ENCODE measurements around the gene ZNF384.

The ZNF384 gene

DNA sequence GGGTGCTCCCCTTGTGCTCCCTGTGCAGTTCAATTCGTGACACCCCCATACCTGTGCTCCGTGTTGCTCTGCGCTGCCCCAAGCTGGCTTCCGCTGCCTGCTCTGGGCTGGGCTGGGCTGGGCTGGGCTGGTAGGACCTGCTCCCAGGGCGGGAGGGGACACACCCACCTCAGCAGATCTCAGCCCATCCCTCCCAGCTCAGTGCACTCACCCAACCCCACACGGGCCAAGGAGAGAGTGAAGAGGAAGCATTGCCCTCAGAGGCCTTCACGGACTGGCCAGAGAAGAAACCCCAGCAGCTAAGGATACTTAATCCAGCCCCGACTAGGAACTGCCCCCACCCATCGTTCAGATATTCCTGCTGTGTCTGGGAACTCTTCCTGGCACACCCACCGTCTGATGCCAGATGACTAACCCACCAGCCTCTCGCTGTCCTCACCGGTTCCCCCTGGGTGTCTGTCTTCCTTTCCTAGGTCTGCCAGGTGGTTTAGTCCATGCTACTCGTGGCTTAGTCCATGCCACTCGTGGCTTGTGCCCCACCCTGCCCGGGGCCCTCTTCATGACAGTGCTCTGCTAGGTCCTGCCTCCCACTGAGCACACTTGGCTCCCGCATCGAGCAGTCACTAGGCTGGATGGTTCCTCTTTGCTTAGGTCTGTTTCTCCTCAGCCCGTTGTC lies 53.2 kb downstream of the ZNF384 start, which contains the start of gene LPAR5:
Gene LPAR5 (minus strand): TSS at position 104 of the 676 bp plus-strand sequence. CDS start 14,711 bp downstream, outside the sequence.
- no peak within 1 kb of the TSS for H3K4me3 ChIP-seq (ENCODE audit: extremely low read depth, insufficient read depth, low read length, poor library complexity, severe bottlenecking)
- no peaks in the 10 kb centered on the region for H3K36me3 ChIP-seq (ENCODE audit: control insufficient read depth, insufficient read depth, low read length)
- 71 to 73% methylated on average over 12 to 18 of the region's 18 CpGs for WGBS, 2 experiments (ENCODE audit: insufficient coverage in 2 of 2)
- peak within 1 kb of the TSS; percentile 29 for H3K27ac ChIP-seq (ENCODE audit: low read depth, low read length, severe bottlenecking)
- peaks cover 40% of the 10 kb centered on the region for H3K4me1 ChIP-seq (ENCODE audit: control insufficient read depth, insufficient read depth, low read length, poor library complexity, severe bottlenecking)
- no peaks in the 10 kb centered on the region for H3K9me3 ChIP-seq (ENCODE audit: control insufficient read depth, low read length)

DNA sequence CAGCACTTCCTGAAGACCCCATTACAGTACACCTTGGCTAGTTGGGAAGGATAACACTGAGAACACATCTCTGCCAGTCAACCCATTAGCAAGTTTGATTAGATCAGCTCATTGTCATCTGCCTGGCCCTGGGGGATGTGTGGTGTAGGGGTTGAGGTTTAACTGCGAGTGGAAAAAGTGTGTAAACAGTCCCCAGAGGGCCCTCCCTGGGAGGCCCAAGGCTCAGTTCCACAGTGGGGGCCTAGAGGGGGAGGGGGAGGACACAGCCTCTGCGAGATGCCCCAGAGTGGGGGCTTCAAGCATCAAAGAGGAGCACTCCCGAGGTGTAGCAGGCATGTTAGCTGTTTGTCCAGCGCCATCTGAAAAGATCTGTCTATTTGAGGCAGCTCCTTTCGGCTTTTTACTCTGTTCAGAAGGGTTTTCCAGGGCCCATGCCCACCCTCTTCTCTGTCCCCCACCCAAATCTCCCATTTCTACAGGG lies 53.8 kb downstream of the ZNF384 start:
- WGBS, 2 experiments (ENCODE audit: insufficient coverage in 2 of 2), result 64 to 77% methylated on average over 5 of the region's 5 CpGs
- no peaks in the 10 kb centered on the region for H3K9me3 ChIP-seq (ENCODE audit: control insufficient read depth, low read length)
- no peak overlapping the region for H3K4me3 ChIP-seq (ENCODE audit: extremely low read depth, insufficient read depth, low read length, poor library complexity, severe bottlenecking)
- H3K27ac ChIP-seq (ENCODE audit: low read depth, low read length, severe bottlenecking), result peak overlapping the region; percentile 17
- no peaks in the 10 kb centered on the region for H3K36me3 ChIP-seq (ENCODE audit: control insufficient read depth, insufficient read depth, low read length)
- peaks cover 40% of the 10 kb centered on the region for H3K4me1 ChIP-seq (ENCODE audit: control insufficient read depth, insufficient read depth, low read length, poor library complexity, severe bottlenecking)

DNA sequence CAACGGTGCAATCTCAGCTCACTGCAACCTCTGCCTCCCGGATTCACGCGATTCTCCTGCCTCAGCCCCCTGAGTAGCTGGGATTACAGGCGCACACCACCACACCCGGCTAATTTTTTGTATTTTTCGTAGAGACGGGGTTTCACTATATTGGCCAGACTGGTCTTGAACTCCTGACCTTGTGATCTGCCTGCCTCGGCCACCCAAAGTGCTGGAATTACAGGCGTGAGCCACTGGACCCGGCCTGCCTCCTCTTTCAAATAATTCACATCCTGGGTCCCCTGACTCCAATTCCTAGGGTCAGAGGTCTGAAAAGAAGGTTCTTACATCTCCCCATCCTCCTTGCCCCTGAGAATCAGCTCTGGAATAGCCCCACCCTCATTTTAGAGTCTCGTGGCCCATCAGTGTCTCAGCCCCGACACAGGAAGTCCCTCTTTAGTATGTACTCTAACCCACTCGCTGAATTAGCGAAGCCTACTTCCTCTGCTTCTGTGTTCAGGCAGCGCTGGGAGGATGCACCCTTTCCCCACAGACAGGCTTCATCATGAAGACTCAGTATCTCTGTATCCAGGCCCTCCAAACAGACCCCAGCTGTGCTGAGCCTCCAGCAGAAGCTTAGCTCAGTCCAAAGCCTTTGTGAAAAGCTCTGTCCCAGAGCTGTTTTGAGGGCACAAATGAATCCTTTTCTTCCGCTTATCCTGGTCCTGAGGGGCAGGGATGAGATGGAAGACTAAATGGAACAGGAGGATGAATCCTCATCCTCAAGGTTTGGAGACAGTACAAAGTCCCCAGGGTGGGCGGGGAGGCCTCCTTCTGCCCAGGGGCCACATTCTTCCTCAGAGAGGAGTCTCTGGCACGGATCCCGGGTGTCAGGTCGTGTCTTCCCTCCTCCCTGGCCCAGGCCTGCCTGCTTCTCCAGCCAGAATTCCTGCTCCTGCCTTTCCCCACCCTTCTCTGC lies 56.9 kb downstream of the ZNF384 start:
- Histone ChIP-seq H3K27ac (ENCODE audit: low read depth, low read length, severe bottlenecking) (peak overlapping the region; percentile 60), H3K9me3 (ENCODE audit: control insufficient read depth, low read length) (no peaks in the 10 kb centered on the region), H3K4me3 (ENCODE audit: extremely low read depth, insufficient read depth, low read length, poor library complexity, severe bottlenecking) (no peak overlapping the region), H3K36me3 (ENCODE audit: control insufficient read depth, insufficient read depth, low read length) (no peaks in the 10 kb centered on the region), H3K4me1 (ENCODE audit: control insufficient read depth, insufficient read depth, low read length, poor library complexity, severe bottlenecking) (peaks cover 25% of the 10 kb centered on the region)
- 77 to 78% methylated on average over 21 of the region's 21 CpGs for WGBS, 2 experiments (ENCODE audit: insufficient coverage in 2 of 2)

DNA sequence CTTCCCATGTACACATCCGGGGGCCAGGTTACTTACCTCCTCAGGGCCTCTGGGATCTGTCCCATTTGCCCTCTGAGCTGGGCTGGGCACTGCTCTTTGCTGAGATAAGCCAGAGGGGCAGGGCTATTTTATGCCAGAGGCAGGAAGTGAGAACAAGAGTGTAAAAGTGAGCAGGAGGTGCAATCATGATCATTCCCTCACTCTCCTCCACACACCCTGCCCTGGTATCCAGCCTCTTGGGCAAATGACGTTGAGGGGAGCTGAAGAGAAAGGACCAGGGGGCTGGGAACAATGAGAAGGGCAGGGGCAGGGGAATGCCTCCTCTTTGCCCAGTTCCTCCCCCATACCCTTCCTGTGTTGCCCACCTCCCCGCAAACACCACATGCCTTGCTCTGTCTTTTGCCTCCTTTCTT lies 57.6 kb downstream of the ZNF384 start:
- Histone ChIP-seq H3K27ac (ENCODE audit: low read depth, low read length, severe bottlenecking) (no peak overlapping the region), H3K36me3 (ENCODE audit: control insufficient read depth, insufficient read depth, low read length) (no peaks in the 10 kb centered on the region), H3K4me1 (ENCODE audit: control insufficient read depth, insufficient read depth, low read length, poor library complexity, severe bottlenecking) (peaks cover 25% of the 10 kb centered on the region), H3K4me3 (ENCODE audit: extremely low read depth, insufficient read depth, low read length, poor library complexity, severe bottlenecking) (no peak overlapping the region), H3K9me3 (ENCODE audit: control insufficient read depth, low read length) (no peaks in the 10 kb centered on the region)
- 89 to 100% methylated on average over 2 to 3 of the region's 3 CpGs for whole genome bisulfite sequencing, 2 experiments (ENCODE audit: insufficient coverage in 2 of 2)

DNA sequence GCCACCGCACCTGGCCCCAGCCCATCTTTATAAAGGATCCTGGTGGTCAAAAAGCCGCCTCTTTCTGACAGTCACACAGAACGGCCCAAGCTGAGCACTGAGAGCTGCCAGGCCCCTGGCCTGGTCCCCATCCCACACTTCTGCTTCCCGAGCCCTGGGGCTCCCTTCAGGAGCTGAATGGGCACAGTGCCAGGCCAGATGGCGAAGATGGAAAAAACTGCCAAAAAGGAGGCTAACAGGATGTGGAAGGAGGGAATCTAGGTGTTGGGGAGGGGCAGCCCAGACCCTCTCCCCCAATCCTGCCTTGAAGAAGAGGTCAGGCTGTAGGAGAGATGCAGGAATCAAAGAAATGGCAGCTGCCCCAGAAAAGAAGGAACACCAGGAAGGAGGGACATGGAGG lies 58.4 kb downstream of the ZNF384 start:
- WGBS, 2 experiments (ENCODE audit: insufficient coverage in 2 of 2), result 70 to 85% methylated on average over 2 to 4 of the region's 5 CpGs
- Histone ChIP-seq H3K4me3 (ENCODE audit: extremely low read depth, insufficient read depth, low read length, poor library complexity, severe bottlenecking) (no peak overlapping the region), H3K27ac (ENCODE audit: low read depth, low read length, severe bottlenecking) (no peak overlapping the region), H3K36me3 (ENCODE audit: control insufficient read depth, insufficient read depth, low read length) (no peaks in the 10 kb centered on the region), H3K4me1 (ENCODE audit: control insufficient read depth, insufficient read depth, low read length, poor library complexity, severe bottlenecking) (peaks cover 17% of the 10 kb centered on the region), H3K9me3 (ENCODE audit: control insufficient read depth, low read length) (no peaks in the 10 kb centered on the region)

DNA sequence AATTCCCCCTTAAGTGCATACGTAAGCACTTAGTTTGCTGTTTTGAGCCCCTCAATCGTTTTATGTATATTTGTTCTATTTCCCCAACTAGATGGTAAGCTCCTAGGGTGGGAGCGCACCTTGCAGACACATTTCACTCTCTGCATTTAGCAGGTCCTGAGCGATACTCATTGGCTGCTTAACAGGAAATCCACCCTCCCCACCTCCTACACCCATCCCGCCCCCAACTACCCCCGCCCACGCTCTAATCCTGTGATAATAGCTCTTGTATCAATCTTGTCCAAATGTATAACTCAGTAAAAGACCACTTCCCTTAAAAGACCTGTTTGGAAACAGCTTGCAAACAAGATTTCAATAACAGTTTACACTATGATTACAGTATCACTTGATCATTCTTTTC lies 61.6 kb downstream of the ZNF384 start:
- Histone ChIP-seq H3K4me3 (ENCODE audit: extremely low read depth, insufficient read depth, low read length, poor library complexity, severe bottlenecking) (no peak overlapping the region), H3K36me3 (ENCODE audit: control insufficient read depth, insufficient read depth, low read length) (no peaks in the 10 kb centered on the region), H3K4me1 (ENCODE audit: control insufficient read depth, insufficient read depth, low read length, poor library complexity, severe bottlenecking) (peaks cover 7% of the 10 kb centered on the region), H3K9me3 (ENCODE audit: control insufficient read depth, low read length) (no peaks in the 10 kb centered on the region), H3K27ac (ENCODE audit: low read depth, low read length, severe bottlenecking) (no peak overlapping the region)
- 81 to 86% methylated on average over 4 of the region's 7 CpGs for WGBS, 2 experiments (ENCODE audit: insufficient coverage in 2 of 2)

DNA sequence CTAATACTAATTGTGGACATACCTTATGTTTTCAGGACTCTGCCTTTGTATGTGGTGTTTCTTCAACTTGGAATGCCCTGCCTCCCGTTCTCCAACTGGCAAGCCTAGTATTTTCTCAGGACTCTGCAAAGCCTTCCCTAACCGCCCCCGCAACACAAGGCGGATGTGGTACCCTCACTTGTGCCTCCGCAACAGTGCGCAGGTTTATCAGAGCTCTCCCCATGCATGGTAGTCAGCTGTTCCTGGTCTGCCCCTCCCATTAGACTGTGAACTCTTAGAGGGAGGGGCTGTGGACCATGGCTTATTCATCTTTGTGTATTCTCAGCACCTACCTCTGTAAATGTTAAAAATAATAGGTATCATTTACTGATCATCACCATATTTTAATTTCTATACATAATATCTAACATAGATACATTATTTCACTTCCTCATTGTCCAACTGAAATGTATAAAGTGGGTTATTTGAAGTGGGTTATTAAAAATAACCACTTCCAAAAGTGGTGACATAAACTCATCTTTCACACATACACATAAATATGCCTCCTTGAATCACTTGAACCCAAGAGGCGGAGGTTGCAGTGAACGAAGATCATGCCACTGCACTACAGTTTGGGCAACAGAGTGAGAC lies 62.4 kb downstream of the ZNF384 start:
- no peak overlapping the region for H3K4me3 ChIP-seq (ENCODE audit: extremely low read depth, insufficient read depth, low read length, poor library complexity, severe bottlenecking)
- 91 to 100% methylated on average over 5 to 8 of the region's 8 CpGs for WGBS, 2 experiments (ENCODE audit: insufficient coverage in 2 of 2)
- H3K9me3 ChIP-seq (ENCODE audit: control insufficient read depth, low read length), result no peaks in the 10 kb centered on the region
- H3K27ac ChIP-seq (ENCODE audit: low read depth, low read length, severe bottlenecking), result no peak overlapping the region
- H3K36me3 ChIP-seq (ENCODE audit: control insufficient read depth, insufficient read depth, low read length), result no peaks in the 10 kb centered on the region
- H3K4me1 ChIP-seq (ENCODE audit: control insufficient read depth, insufficient read depth, low read length, poor library complexity, severe bottlenecking), result peaks cover 5% of the 10 kb centered on the region

DNA sequence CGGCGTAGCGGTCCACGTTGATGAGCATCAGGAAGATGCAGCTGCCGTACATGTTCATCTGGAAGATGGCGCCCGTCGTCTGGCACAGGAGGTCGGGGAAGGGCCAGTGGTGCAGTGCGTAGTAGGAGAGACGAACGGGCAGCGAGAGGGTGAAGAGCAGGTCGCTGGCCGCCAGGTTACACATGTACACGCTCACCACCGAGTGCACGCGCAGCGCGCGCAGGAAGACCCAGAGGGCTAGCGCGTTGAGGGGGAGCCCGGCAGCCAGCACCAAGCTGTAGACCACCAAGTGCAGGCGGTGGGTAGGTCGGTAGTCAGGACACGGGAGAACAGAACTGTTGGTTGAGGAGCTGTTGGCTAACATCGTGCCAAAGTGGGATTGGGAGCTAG lies 68.3 kb downstream of the ZNF384 start:
- H3K4me3 ChIP-seq (ENCODE audit: extremely low read depth, insufficient read depth, low read length, poor library complexity, severe bottlenecking), result no peak overlapping the region
- no peak overlapping the region for H3K27ac ChIP-seq (ENCODE audit: low read depth, low read length, severe bottlenecking)
- 97 to 98% methylated on average over 24 to 29 of the region's 29 CpGs for WGBS, 2 experiments (ENCODE audit: insufficient coverage in 2 of 2)

DNA sequence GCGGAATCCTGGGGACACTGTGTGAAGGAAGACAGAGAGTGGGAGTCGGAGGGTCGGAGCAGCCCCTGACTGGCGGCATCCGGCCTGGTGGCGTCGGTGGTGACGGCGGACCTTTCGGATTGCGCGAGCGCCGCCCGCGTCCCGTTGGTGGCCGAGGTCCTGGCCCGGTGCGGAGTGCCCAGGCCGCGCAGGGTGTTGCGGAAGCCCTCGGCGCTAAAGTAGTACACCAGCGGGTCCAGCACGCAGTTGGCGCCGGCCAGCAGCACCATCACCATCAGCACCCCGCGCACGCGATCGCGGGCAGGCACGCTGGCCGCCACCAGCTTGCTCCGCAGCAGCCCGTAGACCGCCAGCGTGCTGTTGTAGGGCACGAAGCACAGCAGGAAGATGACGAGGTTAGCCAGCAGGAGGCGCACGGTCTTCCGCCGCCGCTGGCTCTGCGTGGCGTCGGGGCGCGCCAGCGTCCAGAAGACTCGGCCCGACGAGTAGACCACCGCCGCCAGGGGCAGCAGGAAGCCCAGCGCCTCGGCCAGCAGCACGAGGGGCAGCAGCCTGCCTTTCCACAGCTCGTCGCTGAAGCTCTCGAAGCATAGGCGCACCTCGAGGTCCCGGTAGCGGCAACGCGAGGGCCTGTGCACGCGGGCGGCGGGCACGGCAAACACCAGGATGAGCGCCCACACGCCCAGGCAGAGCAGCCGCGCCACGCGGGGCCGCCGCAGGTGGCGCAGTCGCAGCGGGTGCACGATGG lies 68.9 kb downstream of the ZNF384 start:
- no peak overlapping the region for H3K27ac ChIP-seq (ENCODE audit: low read depth, low read length, severe bottlenecking)
- H3K4me1 ChIP-seq (ENCODE audit: control insufficient read depth, insufficient read depth, low read length, poor library complexity, severe bottlenecking), result no peaks in the 10 kb centered on the region
- H3K36me3 ChIP-seq (ENCODE audit: control insufficient read depth, insufficient read depth, low read length), result no peaks in the 10 kb centered on the region
- H3K9me3 ChIP-seq (ENCODE audit: control insufficient read depth, low read length), result no peaks in the 10 kb centered on the region
- no peak overlapping the region for H3K4me3 ChIP-seq (ENCODE audit: extremely low read depth, insufficient read depth, low read length, poor library complexity, severe bottlenecking)
- 62 to 66% methylated on average over 80 to 88 of the region's 88 CpGs for WGBS, 2 experiments (ENCODE audit: insufficient coverage in 2 of 2)

More for the DNA sequence above, 68.3 kb downstream of the ZNF384 start:
- Histone ChIP-seq H3K4me1 (ENCODE audit: control insufficient read depth, insufficient read depth, low read length, poor library complexity, severe bottlenecking) (no peaks in the 10 kb centered on the region), H3K36me3 (ENCODE audit: control insufficient read depth, insufficient read depth, low read length) (no peaks in the 10 kb centered on the region), H3K9me3 (ENCODE audit: control insufficient read depth, low read length) (no peaks in the 10 kb centered on the region)
